Testis (tissue), 2 donors: ENCODE results near the gene HIPK2.

ENCODE experiments used
- CTCF ChIP-seq, 3 experiments: fragments of 450-650 bp in 2 of 3; fragments of 200-600 bp in 1 of 3; sonication (generic) in 1 of 3; IDR thresholded peaks; one replicate each; pipeline ENCODE4 v1.5.1; 2016 to 2019; ENCODE audit warnings: antibody characterized with exemption in 3 of 3, mild to moderate bottlenecking in 2 of 3, moderate library complexity in 1 of 3
- POLR2A ChIP-seq: fragments of 450-650 bp; IDR thresholded peaks from one replicate; pipeline ENCODE4 v1.6.1; 2017; ENCODE audit warnings: antibody characterized with exemption, mild to moderate bottlenecking, moderate library complexity

GRCh38 chr7:139821349-139822105, 43.7 kb upstream of the HIPK2 start:
- TF ChIP-seq CTCF (IDR thresholded peaks at IDR 0.05), result no peak
- no peak for TF ChIP-seq POLR2A
